NCI-H146 treated with DMSO at 0.1 percent for 48 hours (cell line): ENCODE measurements around the gene RIN3.
A peak's percentile ranks its signal among the peaks of the same experiment; 100 is the strongest.

ENCODE experiments used
- DNase-seq: peaks from one replicate; lab custom pipeline; 2025; ENCODE audit not compliant: unreplicated experiment; lab: John Stamatoyannopoulos, UW

Gene RIN3

GRCh38 chr14:92507174-92507768 lies 6.3 kb upstream of the RIN3 start:
- DNase-seq: peak; percentile 65

- DNase-seq: peak; percentile 1
These were observed 2.6 kb upstream of the RIN3 start for GRCh38 chr14:92510972-92511371.

- DNase-seq: no peak
These were observed 1.9 kb upstream of the RIN3 start for GRCh38 chr14:92511453-92512238.

DNA sequence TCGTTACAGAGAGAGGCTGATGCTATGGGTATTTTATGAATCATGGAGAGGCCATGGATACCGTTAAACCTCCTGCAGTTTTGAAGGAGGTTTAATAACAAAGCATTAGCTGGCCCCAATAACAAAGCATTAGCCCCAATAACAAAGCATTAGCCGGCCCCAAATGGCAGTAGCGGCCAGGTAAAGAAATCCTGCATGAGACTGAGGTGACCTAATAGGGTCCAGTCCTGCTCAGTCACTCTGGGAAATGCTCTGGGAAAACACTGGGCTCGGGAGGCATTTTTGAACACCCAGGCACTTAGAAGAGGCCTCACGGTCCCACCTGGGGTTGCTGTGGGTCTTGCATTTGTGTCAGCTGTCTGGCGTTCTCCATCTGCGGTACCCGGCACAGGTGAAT lies 776 bp upstream of the RIN3 start:
- no peak for DNase-seq

GRCh38 chr14:92513966-92514843 lies 624 bp downstream of the RIN3 start:
- DNase-seq: no peak

GRCh38 chr14:92514844-92515514 lies 1.4 kb downstream of the RIN3 start:
- DNase-seq: no peak

- no peak for DNase-seq
These were observed 2.2 kb downstream of the RIN3 start for GRCh38 chr14:92515546-92516343.

GRCh38 chr14:92516344-92516965 lies 2.9 kb downstream of the RIN3 start:
- no peak for DNase-seq

DNA sequence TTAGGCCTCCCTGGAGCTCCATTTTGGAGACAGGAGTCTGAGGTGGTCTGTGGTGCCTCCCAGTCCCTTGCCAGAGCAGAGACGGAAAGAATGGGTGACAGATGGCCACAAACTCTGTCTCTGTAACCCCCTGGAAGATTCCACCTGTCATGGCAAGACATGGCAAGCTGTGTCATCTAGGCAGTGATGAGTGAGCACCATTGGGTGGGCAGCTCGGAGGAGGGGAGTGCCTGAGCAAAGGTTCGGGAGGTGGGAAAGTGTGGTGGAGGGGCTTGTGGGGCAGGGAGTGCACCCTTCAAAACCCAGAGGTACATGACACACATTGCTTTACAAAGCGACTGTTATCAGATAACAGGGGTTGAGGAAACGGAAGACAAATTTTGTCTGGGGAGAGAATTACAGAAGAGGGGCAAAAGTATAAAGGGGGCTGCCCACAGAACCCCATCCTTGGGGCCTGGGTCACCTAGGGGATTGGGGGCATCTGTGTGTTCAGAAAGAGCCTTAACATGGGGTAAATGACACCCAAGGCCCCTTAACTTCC lies 3.5 kb downstream of the RIN3 start:
- no peak for DNase-seq

DNA sequence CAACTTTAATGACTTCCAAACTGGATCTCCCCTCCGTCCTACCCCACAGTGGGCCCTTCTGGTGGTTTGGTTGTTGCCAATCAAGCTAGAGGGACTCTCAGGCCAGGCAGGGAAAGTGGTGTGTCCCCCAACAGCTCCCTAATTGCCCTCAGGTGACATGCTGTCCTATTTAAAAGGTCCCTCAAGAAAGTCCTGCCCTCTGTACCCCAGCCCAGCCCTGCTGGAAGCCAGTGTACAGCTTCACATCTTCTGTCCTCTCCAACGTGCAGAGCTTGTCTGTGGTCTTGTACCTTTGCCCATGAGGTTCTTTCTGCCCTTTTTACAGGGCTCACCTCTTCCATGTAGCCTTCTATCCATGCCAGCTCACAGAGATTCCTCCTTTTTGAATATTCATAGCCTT lies 4.2 kb downstream of the RIN3 start:
- DNase-seq: no peak

DNA sequence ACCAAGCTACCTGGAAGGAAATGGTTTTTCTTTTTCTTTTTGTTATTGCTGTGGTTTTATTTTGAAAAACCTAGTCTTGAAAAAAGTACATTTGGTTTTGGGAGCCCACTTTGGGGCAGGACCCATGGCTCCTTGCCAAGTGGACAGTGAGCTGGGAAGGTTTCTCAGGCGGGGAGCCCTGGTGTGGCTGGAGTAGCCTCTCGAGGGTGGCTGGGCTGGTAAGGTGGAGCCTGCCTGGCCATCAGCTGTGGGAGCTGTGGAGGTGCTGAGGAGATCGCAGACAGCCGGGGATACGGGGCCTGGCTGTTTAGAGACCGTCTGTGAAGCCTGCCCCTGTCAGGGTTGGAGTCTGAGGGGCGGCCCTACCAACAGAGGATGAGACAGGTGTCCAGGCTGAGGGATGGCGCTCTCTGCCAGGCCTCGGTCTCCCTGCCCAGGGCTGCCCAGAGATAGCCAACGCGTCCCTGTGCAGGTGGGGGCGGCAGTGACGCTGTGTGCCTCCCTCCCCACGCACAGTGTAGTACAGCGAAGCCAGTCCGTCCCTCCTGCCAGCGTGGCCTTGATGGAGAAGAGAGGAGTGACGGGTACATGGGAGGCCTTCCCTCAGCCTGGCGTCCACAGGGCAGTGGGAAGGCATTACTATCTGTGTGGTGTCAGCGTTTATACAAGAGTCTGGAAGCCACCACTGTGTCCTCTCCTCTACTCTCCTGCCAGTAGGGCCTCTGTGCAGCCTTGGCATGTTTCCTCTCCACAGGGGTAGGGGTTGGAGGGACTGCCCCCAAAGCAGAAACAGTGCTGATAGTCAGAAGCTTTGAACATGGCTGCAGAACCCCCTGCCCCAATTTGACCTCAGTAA lies 5.9 kb downstream of the RIN3 start:
- no peak for DNase-seq

DNA sequence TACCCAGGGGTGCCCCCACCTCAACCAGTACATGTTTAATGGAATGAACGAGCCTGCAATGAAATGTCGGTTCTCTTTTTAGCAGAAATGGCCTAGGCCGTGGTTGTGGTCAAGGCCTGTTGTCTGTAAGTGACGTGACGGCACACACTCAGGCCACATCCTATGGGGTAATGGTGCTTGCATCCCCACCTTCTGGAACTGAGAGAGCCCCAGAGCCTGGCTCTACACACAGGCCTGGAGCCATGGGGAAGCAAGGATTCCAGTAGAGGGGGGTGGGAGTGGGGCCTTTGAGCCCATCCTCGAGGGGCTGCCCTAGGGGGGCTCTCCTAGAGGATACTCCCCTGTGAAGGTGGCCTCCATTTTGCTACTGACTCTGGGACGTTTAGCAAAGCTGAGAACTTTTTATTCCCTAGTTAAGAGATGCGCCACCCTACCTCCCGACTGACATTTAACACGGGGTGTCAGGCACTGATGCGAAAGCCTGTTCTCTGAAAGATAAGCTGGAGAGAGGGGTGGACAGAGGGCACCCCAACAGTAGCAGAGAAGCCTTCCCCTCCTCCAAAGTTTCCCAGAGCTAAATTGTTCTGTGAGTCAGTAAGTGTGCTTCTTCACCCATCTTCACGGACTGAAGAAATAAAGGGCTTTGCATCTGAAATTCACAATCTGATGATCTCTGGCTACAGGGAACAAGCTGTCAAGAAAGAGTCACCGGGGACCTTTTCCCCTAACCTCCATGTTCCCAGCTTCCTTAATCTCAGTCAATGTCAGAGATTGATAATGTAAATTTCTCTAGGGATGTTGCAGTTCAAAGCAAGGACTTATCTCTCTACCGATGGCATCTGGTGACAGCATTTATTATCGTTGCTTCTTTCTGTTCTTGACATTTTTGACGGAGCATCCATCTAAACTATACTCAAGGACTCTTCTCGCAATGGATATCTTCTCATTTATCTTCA lies 6.8 kb downstream of the RIN3 start:
- DNase-seq: no peak

GRCh38 chr14:92521058-92521415 lies 7.5 kb downstream of the RIN3 start:
- no peak for DNase-seq

GRCh38 chr14:92523752-92524151 lies 10.2 kb downstream of the RIN3 start:
- DNase-seq: no peak

- DNase-seq: no peak
These were observed 11.1 kb downstream of the RIN3 start for GRCh38 chr14:92524602-92525185.

- DNase-seq: no peak
These were observed 11.9 kb downstream of the RIN3 start for GRCh38 chr14:92525322-92526095.

GRCh38 chr14:92527721-92528120 lies 14.1 kb downstream of the RIN3 start:
- no peak for DNase-seq
